Testis (tissue), 2 donors: ENCODE data around the gene BCOR.

Experiments
- POLR2A ChIP-seq: fragments of 450-650 bp; IDR thresholded peaks from one replicate; pipeline ENCODE4 v1.6.1; 2017; ENCODE audit warnings: antibody characterized with exemption, mild to moderate bottlenecking, moderate library complexity
- TF ChIP-seq, protein P1 (sequence below), 3 experiments: fragments of 450-650 bp in 2 of 3; fragments of 200-600 bp in 1 of 3; sonication (generic) in 1 of 3; IDR thresholded peaks; one replicate each; pipeline ENCODE4 v1.5.1; 2016 to 2019; ENCODE audit warnings: antibody characterized with exemption in 3 of 3, mild to moderate bottlenecking in 2 of 3, moderate library complexity in 1 of 3

DNA sequence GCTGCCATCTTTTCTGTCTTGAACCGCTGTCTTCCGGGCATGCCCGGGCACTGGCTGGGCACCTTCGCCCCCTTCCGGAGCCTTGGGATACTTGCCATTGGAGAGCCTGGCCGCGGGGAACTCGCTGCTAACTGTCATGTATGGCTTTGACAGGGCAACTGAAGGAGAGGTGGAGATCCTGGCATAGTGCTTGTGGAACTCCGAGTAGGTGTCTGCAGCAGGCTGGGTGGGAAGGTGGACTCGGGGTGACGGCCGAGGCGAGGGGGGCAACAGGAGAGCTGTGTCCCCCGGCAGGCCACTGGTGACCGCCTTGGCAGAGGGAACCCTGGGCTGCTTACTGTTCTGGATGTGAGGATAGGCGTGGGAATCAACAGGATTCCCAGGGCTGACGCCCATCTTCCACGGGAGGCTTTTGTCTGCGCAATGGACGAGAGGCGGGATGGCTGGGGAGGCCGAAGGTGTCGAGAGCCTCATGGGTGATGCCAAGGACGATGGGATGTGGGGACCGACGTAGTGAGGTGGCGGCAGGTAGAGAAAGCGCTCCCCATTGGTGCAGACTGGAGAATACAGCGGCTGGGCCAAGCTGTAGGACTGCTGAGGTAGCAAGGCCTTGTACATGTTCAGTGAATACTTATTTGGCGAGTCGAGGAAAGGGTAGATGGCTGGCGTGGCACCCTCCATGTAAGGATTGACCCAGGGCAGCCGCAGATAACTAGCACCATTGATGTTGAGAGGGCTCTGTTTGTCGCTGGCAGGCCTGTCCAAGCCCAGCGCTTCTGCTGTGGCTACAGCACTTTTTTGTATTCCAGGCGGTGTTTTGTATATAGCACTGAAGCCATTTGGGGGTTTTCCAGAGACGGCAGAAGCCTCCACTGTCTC is 23.4 kb downstream of the BCOR start:
- no peak for TF ChIP-seq POLR2A
- TF ChIP-seq, protein P1, sequence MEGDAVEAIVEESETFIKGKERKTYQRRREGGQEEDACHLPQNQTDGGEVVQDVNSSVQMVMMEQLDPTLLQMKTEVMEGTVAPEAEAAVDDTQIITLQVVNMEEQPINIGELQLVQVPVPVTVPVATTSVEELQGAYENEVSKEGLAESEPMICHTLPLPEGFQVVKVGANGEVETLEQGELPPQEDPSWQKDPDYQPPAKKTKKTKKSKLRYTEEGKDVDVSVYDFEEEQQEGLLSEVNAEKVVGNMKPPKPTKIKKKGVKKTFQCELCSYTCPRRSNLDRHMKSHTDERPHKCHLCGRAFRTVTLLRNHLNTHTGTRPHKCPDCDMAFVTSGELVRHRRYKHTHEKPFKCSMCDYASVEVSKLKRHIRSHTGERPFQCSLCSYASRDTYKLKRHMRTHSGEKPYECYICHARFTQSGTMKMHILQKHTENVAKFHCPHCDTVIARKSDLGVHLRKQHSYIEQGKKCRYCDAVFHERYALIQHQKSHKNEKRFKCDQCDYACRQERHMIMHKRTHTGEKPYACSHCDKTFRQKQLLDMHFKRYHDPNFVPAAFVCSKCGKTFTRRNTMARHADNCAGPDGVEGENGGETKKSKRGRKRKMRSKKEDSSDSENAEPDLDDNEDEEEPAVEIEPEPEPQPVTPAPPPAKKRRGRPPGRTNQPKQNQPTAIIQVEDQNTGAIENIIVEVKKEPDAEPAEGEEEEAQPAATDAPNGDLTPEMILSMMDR (IDR thresholded peaks at IDR 0.05): no peak
